NCI-H1092 (cell line): Measurements from ENCODE around the gene HMCN2.

Source experiments
- DNase-seq: peaks from one replicate; lab custom pipeline; 2025; lab: John Stamatoyannopoulos, UW

HMCN2 gene

DNA sequence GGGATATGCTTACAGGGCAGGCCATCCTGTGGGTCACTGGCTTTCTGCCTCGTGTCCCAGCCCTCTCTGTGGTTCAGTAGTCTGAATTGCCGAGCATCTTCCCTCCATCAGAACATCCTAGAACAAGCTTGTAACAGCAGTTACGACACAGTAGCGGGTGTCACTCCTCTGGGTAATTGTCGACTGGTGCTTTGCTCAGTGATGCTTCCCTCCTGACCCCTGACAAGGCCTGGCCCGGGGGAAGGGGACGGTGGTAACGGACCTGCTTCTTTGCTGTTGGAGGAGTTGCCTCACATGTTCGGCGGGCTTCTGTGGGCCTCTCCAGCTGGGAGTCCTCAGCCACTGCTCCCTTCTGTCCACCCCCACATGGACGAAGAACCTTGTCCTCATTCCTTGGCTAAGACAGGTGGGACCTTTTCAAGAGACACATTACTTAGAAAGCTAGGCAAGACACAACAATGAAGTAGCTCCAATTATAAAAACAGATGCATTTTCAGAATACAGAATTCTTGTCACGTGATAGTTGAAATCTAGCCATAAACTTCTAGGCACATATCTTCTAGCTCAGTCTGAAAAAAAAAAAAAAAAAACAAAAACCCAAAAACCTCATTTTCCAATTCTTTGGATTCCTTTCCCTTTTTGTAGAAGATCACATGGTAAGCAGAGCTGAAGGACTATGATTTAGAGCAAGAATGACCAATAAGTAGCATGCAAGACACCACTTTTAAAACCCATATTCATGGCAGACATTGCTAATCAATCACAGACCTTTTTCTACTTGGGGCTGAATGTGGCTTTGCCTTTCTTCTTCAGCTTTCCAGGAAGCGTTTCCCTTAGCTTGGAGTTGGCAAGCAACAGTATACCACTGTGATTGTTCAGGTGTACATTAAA is 25.0 kb downstream of the HMCN2 start:
- no peak for DNase-seq

DNA sequence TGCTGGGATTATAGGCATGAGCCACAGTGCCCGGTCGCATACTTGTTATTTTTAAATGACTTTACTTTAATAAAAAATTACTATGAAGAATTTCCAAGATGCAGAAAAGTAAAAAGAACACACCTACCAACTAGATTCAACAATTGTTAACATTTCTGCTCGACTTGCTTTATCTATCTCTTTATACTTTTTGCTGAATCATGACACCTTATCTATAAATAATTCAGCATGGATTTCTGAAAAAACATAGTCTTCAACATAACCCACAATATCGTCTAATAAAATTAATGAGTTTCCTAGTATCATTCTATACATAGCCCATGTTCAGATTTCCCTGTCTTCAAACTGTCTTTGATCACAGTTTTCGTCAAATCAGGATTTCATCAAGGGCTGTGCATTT is 25.9 kb downstream of the HMCN2 start:
- DNase-seq = no peak

DNA sequence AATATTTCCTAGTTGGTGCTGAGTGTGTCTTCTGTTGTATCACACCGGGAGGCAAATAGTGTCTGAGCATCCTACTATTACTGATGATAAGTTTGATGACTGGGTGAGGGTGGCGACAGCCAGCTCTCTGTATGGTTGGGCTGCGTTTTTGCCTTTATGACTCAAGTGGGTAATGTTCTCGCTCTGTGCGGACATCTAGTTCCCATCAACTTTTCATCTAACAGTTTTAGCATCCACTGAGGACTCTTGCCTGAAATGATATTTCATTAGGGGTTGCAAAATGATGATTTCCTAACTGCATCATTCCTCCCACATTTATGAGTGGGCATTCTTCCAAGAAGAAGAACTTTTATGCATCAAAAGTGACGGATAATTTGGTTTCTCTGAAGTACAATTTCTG is 26.5 kb downstream of the HMCN2 start:
- DNase-seq = no peak

DNA sequence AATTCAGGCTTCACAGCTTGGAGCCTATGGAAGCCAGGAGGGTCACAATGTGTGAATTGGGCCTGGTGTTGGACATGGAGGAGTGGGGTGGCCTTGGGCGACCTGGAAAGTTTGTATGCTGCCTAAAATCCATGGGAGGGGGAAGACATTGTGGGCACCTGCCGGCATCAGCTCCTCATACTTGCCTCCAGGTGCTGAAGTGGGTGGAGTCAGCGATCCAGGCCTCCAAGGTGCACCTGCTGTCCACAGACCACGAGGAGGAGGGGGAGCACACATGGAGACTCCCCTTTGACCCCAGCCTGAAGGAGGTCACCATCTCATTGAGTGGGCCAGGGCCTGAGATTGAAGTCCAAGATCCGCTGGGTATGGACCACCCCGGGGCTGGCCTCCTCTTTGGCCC is 29.1 kb downstream of the HMCN2 start:
- no peak for DNase-seq

DNA sequence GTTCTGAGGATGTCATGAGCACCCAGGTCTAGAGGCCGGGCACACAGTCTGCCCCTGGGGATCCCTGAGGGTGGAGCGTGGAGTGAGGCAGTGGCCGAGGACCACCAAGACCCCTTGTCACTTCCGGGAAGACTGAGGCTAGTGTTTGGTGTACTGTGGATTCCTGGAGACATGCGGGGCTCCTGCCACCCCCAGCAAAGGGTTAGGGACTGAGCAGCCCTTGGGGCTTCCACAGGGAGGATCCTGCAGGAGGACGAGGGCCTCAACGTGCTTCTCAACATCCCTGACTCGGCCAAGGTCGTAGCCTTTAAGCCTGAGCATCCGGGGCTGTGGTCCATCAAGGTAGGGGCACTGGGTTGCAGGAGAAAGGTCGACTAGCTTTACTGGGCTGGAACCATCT is 29.9 kb downstream of the HMCN2 start:
- DNase-seq = no peak

DNA sequence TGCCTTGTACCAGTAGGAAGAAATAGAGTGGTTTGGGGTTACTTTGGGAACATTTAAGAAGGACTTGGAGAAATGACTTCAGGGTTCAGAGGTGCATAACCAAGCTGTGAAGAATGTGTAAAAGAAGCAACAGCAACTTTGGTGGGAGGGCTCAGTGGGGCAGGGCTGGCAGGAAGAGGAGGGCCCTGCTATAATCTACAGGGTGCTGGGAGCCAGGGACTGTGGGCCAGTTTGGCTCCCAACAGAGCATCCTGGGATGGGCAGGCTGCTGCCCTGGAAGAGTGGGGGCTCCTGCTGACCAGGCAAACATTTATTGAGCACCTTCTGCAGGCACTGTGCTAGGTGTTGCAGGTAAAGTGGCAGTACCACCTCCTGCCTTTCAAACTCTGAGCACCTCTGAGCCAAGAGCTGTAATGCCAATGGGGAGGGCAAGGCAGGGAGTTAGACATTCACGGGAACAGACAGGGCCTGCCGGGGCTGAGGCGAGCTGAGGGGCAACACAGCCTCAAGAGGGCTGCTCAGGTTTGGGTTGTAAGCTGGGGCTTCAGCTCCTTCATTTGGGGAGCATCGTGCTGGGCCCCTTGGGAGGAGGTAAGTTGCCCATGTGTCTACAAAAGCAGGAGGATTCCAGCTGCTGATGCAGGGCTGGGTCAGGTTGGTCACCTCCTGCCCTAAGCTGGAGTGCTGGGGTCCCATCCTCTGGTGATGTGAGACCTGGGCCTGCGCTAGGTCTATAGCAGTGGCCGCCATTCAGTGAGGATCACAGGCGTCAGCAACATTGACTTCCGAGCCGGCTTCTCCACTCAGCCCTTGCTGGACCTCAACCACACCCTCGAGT is 30.6 kb downstream of the HMCN2 start:
- no peak for DNase-seq

DNA sequence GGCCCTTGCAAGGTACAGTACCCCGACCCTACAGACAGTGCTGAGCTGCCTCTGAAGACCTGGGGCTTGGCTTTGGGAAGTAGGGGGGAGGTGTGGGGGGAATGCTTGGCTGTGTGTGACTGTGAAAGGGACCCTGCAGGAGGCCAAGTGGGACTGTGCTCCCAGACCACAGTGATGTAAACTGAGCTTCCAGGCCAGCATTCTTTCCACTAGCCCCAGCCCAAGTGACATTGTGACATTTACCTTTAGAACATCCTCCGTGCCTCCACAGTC is 31.2 kb downstream of the HMCN2 start:
- DNase-seq = no peak

DNA sequence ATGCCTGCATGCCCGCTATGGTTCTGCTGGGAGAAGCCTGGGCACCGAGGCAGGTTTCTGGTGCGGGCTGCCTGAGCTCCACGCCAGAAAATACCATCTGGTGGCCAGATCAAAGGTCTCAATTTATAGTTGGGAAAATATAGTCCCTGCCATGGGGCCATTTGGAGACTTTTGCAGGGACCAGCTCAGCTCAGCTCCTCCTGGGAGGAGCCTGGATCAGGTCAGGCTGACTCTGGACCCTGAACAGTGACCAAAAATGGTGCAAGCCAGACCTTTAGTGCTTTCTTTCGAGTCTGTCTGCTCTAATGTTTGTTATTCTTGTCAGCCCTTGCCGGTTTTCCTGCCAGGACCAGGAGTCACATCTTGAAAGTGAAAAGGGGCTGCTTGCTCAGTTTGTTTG is 31.8 kb downstream of the HMCN2 start:
- DNase-seq = no peak

DNA sequence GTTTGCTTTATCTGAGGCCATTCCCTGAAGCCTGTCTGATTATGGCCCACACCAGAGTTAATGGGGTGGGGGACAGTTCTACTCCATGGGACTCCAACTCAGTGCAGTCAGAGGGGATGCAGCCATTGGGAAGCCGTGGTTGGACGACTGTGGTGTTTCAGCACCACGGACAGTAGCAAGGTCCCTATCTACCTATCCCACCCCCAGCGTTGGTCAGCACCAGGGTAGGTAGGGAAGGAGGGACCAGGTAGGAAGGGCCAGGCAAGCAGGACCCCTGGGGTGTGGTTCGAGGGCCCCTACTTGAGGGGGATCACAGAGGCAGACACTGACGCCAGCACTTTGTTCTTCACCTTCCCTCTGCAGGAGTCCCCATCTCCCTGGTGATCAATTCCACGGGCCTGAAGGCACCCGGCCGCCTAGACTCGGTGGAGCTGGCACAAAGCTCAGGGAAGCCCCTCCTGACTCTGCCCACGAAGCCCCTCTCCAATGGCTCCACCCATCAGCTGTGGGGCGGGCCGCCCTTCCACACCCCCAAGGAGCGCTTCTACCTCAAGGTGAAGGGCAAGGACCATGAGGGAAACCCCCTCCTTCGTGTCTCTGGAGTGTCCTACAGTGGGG is 33.2 kb downstream of the HMCN2 start:
- no peak for DNase-seq

DNA sequence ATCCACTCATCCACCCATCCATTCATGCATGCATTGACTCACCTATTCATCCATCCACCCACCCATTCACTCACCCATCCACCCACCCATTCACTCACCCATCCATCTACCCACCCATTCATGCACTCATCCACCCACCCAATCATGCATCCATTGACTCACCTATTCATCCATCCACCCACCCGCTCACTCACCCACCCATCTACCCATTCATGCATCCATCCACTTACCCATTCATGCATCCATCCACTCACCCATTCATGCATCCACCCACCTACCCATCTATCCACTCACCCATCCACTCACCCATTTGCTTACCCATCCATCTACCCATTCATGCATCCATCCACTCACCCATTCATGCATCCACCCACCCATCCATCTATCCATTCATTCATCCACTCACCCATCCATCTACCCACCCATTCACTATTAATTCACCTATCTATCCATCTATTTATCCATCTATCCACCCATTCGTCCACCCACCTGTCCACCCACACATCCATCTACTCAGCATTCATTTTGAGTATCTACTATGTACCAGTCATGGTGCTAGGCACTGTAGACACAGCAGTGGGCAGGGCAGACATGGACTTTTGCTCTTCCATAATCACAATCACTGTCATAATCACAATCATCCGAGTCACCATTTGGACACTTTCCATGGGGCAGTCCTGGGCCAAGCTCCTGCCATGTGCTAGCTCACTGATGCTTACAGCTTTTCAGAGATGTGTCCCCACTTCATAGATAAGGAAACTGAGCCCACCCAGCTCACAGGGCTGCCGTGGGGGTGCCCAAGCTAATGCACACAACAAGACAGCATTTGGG is 34.4 kb downstream of the HMCN2 start:
- DNase-seq = no peak

DNA sequence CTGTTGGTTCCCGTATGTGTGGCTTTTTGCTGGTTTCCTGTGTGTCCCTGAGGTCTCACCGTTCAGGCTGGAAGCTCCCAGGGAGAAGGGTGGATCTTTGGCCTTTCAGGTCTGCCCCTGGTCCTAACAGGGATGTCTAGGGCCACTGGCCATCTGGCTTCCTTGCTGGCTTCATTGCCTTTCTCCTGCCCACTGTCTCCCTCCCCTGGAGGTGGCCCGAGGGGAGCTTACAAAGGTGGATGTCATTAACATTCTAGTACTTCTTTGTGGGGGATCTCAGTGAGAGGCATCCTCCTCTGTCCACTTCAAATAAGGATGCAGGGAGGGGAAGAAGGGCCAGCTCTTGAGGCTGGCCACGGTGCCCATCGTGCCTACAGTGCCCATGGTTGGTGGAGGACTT is 35.2 kb downstream of the HMCN2 start:
- DNase-seq = no peak

DNA sequence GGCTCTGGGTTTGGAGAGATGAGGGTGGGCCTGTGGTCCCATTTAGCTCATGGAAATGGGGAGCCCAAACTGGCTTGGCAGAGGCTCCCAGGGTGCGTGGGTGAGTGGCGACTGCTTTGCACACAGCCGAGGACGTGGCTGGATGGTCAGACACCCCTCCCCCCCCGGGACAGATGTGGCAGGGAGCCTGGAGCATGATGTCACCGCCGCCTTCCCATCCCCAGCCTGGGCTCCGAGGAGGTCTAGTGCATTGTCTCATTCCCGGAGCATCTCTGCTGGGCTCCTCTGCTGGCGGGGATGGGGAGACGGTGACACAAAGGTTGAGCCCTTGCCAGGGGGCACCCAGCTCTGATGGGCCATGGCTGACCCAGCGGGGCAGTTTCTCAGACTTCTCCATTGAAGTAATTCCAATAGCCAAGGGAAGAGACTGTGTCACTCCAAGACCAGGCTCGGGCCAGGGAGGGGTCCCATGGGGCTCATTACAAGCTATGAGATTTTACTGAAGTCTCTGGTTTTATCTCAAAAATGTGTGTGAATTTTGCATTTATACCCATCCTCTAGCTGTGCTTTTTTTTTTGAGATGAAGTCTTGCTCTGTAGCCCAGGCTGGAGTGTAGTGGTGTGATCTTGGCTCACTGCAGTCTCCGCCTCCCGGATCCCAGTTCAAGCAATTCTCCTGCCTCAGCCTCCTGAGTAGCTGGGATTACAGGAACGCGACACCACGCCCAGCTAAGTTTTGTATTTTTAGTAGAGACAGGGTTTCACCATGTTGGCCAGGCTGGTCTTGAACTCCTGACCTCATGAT is 36.1 kb downstream of the HMCN2 start:
- no peak for DNase-seq

DNA sequence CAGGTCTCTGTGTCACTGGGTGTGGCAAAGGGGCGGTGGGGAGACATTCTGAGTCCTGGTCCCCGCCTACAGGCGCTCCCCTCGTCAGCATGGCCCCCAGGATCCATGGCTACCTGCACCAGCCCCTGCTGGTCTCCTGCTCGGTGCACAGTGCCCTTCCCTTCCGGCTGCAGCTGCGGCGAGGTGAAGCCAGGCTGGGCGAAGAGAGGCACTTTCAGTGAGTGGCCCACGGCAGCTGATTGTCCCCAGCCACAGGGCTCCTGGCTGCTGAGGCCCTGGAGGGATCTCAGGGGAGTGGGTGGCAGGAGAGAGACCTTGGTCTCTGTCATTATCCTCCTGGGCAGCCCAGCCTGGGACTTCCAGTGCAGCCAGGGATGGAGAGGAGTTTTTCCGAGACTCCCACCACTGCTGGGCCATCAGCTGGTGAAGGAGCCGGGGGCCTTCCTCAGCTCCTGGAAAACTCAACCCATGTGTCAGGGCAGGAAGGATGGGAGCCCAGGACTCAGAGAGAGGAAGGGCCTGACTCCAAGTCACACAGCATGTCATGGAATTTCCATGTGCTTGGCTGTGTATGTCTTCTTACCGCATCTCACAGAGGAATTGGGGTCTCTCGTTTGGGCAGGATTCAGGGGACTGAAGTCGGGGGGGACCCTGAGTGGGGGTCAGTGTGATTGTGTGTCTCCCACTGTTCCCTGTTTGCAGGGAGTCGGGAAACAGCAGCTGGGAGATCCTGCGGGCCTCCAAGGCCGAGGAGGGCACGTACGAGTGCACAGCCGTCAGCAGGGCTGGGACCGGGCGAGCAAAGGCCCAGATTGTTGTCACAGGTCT is 37.4 kb downstream of the HMCN2 start:
- DNase-seq = no peak

DNA sequence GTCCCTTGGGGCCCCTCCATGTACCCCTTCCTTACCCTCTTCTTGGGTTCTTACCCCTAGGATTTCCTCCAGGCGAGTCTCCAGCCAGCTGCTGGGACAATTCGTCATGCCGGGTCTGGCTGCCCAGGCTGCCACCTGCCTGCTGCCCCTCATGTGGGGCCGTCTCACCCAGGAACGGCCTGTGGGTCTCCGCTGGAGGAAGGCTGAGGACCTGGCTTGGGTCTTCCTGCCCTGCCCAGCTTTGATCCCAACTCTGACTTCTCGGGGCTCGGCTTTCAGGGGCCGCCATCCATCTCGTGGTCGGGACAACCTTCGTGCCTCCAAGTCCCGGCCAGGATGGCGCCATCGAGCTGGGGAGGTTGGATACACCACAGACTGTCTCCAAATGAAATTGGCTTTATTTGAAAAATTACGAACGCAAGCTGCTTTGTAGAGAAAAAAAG is 38.1 kb downstream of the HMCN2 start:
- no peak for DNase-seq

DNA sequence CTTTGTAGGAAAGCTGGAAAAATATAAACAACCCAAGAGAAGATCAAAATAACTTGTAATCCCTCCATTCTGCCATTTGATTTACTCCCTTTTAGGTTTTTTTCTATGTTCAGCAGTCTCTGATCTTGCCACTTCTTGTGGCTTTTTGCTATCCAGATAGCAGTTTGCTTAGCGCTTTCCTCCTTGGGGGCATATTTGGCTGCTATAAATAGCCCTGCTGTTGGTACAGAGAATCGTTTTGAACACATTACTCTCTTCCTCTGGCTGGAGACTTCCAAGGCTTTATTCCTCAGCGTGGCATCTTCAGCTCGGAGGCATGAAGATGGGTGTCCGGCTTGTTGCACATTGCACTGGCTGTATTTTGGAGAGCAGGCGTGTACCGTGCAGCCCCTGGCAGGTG is 38.6 kb downstream of the HMCN2 start:
- no peak for DNase-seq

DNA sequence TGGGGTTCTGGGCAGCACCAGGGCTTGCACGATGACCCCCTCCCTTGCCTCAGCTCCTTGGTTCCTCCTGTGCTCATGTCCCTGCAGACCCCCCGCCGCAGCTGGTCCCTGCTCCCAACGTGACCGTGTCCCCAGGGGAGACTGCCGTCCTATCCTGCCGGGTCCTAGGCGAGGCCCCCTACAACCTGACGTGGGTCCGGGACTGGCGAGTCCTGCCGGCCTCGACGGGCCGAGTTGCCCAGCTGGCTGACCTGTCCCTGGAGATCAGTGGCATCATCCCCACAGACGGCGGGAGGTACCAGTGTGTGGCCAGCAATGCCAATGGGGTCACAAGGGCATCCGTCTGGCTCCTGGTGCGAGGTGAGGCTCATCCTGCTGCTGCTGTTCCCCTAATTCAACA is 39.1 kb downstream of the HMCN2 start:
- DNase-seq = no peak

DNA sequence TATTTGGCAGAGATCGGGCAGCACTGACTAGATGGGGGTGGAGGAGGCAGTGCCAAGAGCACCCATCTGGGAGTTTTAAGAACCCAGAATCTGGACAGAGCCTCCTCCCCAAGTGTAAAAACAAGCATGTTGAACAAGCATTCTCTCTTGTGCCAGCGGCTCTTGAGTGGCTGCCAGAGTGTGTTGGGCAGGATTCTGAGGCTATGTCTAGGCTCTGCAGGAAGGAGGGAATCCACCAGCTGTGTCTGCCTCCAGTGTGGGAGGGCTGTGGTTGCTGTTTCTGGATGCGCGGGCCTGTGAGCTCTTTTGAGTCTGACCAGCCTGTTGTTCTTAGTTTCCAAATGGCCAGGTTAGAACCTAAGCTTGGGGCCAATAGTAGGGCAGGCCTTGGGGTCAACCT is 39.8 kb downstream of the HMCN2 start:
- DNase-seq = no peak

DNA sequence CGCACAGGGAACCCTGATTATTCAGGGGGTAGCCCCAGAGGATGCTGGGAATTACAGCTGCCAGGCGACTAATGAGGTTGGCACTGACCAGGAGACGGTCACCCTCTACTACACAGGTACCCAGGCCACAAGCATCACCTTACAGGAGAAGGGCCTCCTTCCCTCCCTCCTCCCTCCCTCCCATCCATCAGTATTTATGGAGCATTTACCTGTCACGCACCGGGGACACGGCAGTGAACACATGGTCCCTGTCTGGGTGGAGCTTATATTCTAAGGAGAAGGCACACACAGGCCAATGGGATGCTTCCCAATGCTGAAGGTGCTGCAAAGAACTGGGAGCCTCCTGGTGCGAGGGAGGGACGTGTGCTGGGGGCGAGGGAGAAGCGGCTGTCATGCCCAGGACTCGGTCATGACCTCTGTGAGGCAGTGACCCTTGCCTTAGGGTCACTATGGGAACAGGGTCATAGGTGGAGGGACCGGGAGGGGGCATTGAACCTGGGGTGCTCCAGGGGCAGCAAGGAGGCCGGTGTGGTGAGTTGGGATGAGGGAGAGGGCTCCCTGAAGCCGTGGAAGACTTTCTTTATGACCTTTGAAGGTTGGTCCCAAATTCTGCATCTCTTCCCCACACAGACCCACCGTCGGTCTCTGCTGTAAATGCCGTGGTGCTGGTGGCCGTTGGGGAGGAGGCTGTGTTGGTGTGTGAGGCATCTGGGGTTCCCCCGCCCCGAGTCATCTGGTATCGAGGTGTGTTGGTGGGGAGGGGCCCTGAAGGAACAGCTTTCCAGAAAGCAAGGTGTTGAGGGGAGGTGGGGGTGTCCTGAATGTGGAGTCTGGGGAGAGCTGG is 41.5 kb downstream of the HMCN2 start:
- no peak for DNase-seq

DNA sequence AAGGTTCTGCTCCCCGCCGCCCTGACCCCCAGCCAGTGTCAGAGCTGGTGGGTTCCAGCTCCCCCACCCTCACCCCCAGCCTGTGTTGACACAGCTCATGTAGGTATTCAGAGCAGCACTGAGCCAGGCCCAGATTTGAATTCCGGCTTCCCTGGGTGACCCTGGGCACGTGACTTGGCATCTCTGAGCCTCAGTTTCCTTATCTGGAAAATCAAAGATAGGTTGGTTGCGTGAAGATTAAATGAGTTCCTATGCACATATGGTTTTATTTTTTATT is 42.0 kb downstream of the HMCN2 start:
- no peak for DNase-seq

DNA sequence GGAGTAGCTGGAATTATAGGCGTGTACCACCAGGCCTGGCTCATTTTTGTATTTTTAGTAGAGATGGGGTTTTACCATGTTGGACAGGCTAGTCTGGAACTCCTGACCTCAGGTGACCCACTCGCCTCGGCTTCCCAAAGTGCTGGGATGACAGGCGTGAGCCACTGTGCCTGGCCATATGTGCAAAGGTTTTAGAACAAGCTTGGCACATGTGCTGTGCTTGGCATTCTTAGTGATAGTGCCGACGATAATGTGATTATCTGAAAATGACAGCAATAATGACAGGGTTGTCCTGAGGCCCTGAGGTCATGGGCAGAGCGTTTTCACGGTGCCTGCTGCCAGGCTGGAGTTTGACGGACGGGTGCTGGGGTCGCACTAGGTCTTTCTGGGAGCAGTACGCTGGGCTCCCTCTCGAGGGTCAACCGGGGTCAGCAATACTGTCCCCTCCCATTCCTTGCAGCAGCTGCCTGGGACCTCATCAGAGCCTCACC is 42.6 kb downstream of the HMCN2 start:
- no peak for DNase-seq
